Omental fat pad (tissue), 4 donors: ENCODE measurements around the gene EXTL2. TPM values are rescaled to one million over a fixed set of nuclear protein-coding genes. Genes with fewer than 3 reads are reported as not detected.

Experiments used
- ATAC-seq: fragments of 150-250 bp; one replicate; pipeline ENCODE4 v1.9.1; 2016; ENCODE audit warnings: mild to moderate bottlenecking, moderate library complexity; ENCODE audit not compliant: low FRiP score
- DNase-seq: peaks from one replicate; pipeline ENCODE4 v3.0.0-alpha.2; 2019; ENCODE audit warnings: low spot score
- CTCF ChIP-seq, 3 donors: fragments of 450-650 bp; IDR thresholded peaks; one replicate each; pipeline ENCODE4 v1.5.1; 2016 to 2017; ENCODE audit warnings: antibody characterized with exemption in 3 of 3, mild to moderate bottlenecking in 3 of 3, moderate library complexity in 2 of 3
- total RNA-seq, 4 donors: library from RNA; depleted of rRNA; stranded (reverse); fragments of >200 nt; gene quantifications; one replicate each; pipeline ENCODE4 v1.1.0, GENCODE V29; 2016

EXTL2 gene
- total RNA-seq, 4 donors from 2014 or later = 10.1 to 16.6 (median 10.4) TPM

- no peak for DNase-seq
- no peak for TF ChIP-seq CTCF (IDR thresholded peaks at IDR 0.05)
- no peak for ATAC-seq
These were observed 37.1 kb upstream of the EXTL2 start for GRCh38 chr1:100931716-100932115.

GRCh38 chr1:100930494-100930893, 35.9 kb upstream of the EXTL2 start:
- TF ChIP-seq CTCF (IDR thresholded peaks at IDR 0.05) = no peak
- DNase-seq = no peak
- no peak for ATAC-seq

- ATAC-seq (no peak), DNase-seq (no peak)
- no peak for TF ChIP-seq CTCF (IDR thresholded peaks at IDR 0.05)
These were observed 33.5 kb upstream of the EXTL2 start for GRCh38 chr1:100928128-100928527.

GRCh38 chr1:100927276-100927675, 32.6 kb upstream of the EXTL2 start:
- ATAC-seq = no peak
- TF ChIP-seq CTCF (IDR thresholded peaks at IDR 0.05) = no peak

GRCh38 chr1:100926240-100926639, 31.6 kb upstream of the EXTL2 start:
- DNase-seq (no peak), ATAC-seq (no peak)
- TF ChIP-seq CTCF (IDR thresholded peaks at IDR 0.05) = no peak

More at GRCh38 chr1:100927276-100927675, 32.6 kb upstream of the EXTL2 start:
- no peak for DNase-seq

GRCh38 chr1:100924991-100925390, 30.3 kb upstream of the EXTL2 start:
- ATAC-seq = no peak
- TF ChIP-seq CTCF (IDR thresholded peaks at IDR 0.05) = no peak
- no peak for DNase-seq

GRCh38 chr1:100924212-100924611, 29.6 kb upstream of the EXTL2 start:
- TF ChIP-seq CTCF (IDR thresholded peaks at IDR 0.05) = no peak
- ATAC-seq = no peak

More at GRCh38 chr1:100924212-100924611, 29.6 kb upstream of the EXTL2 start:
- DNase-seq = no peak
